Kasumi-1 (cell line): ENCODE measurements around the gene NAT10.
"Not testable (repeated sequence)": the region's sequence is repeated elsewhere in the genome, so short reads cannot be mapped to it uniquely, and the experiment has no call there.

ENCODE experiments used
- DNase-seq, 2 experiments: peaks; one replicate each; lab custom pipeline; 2025; lab: John Stamatoyannopoulos, UW

NAT10 gene

DNA sequence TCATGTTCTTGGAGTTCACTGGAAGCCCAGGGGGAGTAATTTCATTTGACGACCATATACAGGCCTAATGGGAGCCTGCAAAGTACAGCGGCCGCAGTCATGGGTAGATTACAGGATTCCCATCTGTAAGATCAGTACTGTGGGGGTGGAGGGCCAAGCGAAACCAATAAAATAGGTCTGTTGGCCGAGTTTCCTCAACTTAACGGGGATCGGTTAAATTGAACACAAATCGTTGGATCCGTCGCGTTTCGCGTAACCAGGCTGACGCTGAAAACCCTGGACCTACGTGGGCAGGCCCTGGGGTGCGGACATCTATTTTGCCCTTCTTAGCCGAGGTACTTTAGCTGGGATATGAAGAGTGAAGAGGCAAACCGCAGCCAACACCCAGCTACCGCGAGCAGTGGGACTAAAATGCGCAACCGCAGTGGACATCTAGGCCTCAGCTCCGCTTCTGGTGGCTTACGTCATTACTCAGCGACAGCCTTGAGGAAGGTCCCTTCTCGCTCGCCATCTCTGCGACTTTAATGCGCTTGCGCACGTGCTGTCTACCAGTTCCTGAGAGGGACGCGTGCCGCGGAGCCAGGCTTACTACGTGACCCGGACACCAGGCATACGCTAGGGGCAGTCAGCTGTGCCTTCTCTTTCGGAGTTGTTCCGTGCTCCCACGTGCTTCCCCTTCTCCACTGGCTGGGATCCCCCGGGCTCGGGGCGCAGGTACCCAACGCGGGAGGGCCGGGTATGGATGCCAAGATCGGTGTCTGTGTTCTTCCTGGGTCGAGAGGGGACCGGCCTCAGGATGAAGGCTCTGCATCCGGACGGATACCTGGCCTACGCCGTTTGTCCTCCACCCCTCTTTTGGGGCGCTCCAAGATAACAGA is at the start of gene NAT10:
Gene NAT10 (plus strand): TSS at position 551 of the 878 bp plus-strand sequence. CDS start 2,597 bp downstream, outside the sequence.
- DNase-seq = peak; percentile 97 to 98

DNA sequence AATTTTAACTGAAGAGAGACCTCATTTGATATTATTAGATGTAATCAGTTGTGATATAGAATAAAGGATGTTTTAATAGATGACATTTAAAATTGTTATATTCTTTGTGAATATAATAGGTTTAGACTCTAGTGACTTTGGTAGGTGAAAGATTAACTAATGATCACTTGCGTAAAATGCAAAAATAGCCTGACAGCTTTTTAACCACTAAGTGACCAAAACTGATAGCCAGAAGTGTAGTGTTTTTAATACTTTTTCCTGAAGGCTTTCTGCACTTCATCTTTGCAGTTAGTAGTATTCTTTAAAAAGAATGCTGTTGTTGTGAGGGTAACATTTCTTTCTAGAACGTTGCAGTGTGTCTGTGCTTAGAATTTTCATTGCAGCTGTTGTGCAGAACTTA is 48.8 kb upstream of the NAT10 start:
- no peak for DNase-seq

DNA sequence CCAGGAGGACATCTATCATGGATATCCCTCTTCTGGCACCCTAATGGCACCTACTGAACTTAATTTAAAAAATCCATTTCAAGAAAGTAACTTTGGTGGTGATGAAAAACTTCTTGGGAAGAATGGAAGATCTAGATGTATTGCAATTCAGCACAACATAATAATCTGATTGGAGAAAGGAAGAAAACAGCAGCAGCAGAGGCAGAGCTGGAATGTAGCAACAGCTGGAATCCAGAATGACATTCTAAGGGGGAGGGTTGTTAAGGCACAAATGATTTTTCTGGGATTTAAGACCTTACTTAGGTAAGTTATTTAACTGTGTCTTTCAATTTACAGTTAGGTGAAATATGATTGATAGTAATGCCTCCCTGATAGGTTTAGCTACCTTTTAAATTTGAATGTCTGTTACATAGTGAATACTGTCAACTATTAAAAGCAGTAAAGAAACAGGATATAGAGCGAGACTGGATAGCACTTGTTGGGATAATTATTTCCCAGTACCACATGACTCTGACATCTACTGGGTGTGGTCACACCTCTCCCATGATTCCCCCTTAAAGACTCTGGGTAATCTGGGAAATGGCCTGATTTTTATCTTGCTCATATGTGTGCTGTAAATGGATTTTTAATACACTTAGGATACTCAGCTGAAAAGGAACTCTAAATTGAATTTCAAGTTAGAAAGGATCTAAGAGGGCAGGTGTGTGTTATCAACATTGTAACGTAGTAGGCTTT is 42.2 kb upstream of the NAT10 start:
- DNase-seq = no peak

DNA sequence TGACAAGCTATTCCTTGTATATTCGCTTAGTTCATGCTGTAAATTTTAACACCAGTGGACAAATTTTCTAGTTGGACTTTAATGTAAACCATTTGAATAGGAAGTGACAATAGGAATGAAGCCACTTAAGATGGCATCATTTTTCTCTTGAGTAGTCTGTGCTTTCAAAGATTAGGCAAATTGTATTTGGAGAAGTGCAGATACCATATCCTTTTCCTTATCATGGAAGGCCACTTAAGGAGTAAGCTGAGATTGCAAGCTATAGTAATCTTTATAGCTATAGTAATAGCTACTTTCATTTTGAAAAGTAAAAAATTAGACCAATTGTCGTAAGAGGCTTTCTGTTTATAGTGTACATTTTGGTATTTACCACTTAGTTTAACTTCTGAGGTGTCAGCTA is 41.1 kb upstream of the NAT10 start:
- DNase-seq = no peak

DNA sequence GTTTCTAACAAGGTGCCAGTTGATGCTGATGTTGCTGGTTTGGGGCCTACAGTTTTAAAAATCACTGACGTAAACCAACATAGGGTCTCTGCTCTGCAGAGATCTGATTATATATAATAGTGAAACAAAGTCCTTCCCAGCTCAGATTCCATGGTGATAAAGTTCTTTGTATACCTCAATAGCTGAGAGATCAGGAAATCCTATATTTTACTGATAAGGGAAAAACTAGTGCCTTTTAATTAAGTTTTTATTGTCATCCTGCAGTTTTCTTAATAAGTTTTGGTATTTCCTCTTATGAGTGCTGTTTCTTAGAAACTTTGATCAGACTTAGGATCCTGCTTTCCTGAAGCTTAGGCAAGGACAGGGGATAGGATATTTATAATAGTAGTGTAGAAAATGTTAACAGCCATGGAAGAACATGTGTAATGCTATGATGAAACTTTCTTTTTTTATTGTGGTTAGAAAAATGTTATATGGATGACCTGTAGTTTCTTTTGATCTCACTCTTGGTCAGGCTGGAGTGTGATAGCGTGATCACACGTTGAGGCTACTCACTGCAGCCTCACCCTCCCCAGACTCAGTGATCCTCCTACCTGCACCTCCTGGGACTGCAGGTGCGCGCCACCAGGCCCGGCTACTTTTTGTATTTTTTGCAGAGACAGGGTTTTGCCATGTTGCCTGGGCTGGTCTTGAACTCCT is 39.8 kb upstream of the NAT10 start:
- DNase-seq = no peak

DNA sequence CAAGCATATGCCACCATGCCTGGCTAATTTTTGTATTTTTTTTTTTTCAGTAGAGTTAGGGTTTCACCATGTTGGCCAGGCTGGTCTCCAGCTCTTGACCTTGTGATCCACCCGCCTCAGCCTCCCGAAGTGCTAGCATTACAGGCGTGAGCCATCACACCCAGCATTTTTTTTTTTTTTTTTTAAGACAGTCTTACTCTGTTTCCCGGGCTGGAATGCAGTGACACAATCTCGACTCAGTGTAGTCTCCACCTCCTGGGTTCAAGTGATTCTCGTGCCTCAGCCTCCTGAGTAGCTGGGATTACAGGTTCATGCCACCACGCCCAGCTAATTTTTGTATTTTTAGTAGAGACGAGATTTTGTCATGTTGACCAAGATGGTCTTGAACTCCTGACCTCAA is 38.7 kb upstream of the NAT10 start:
- DNase-seq = not testable (repeated sequence)

DNA sequence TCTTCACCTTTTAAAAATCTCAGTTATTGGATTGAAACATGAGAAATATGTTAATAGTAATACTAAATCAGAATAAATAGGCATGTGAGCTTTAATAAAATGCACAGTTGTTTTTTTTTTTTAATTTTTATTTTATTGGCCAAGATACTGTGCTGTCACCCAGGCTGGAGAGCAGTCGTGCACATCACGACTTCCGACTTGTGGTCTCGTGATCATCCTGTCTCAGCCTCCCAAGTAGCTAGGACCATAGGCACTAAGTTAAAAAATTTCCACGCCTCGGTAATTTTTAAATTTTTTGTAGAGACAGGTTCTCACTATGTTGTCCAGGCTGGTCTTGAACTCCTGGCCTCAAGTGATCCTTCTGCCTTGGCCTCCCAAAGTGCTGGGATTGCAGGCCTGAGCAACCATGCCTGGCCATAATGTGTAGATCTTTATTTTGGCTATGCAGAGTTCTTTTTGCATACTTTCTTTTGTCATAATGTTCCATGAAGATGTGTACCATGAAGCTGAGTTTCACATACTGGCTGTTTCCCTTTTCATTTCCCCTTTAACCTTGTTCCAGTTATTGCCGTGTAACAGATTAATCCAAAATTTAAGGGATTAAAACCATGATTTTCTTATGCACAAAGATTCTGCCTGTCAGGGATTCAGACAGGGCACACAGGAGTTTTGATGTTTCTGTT is 37.9 kb upstream of the NAT10 start:
- DNase-seq = no peak

DNA sequence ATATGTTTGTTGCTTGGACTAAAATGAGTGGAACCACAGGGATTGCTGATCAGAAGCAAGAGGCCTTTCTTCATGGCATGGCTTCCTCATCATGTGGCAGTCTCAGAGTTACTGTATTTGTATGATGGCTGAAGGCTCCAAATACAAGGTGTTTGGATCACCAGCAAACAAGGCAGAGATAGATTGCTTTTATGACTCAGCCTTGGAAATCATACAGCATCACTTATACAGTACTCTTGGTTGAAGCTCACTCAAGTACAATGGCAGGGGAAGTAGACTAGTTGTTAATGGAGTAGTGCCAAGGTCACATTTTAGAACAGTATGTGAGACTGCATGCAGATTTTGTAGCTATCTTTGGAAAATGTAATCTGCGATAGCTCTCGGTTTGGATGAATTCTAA is 37.3 kb upstream of the NAT10 start:
- no peak for DNase-seq

DNA sequence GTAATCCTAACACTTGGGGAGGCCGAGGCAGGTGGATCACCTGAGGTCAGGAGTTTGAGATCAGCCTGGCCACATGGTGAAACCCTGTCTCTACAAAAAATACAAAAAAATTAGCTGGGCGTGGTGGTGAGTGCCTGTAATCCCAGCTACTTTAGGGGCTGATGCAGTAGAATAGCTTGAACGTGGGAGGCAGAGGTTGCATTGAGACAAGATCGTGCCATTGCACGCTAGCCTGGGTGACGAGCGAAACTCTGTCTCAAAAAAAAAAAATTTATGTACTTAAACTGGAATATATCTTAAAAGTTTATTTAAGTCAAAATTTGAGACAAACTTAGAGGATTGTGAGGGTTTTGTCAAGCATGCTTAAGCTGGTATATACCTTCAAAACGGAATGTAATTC is 34.1 kb upstream of the NAT10 start:
- not testable (repeated sequence) for DNase-seq

DNA sequence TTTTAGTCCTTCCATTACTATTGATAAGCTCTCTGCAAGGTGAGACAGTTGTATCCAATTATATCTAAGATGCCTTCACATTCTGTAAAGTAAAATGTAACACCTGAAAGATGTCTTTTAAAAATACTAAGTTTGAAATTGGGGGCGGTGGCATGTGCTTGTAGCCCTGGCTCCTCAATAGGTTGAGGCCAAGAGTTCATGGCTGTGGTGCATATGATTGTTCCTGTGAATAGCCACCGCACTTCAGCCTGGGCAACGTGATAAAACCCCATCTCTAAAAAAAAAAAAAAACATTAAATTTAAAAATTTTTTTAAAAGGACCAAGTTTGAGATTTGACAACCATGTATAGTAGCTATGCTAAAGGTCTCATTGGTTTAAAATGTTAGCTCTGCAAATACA is 33.4 kb upstream of the NAT10 start:
- DNase-seq = no peak

DNA sequence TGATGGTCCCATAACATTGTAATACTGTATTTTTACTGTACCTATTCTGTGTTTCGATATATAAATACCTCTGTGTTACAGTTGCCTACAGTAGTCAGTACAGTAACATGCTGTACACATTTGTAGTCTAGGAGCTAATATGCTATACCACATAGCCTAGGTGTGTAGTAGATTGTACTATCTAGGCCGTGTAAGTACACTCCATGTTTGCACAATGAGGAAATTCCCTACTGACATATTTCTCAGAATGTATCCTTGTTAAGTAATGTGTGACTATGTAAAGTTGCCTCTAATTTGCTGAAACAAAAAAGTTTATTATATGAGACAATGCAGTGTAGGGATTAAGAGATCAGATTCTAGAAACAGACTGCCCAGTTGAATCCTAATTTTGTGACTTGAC is 32.6 kb upstream of the NAT10 start:
- no peak for DNase-seq

DNA sequence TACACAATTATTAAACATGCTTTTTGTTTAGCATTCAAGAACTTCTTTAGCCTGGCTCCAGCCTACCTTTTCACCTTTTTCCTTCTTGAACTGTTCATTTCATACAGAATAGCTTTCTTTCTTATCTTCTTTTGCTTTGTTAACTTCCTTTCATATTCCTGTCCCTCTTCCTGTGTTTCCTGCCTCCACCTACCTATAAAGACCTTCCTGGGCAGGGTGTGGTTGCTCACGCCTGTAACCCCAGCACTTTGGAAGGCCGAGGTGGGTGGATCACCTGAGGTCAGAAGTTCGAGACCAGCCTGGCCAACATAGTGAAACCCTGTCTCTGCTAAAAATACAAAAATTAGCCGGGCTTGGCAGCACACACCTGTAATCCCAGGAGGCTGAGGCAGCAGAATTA is 31.0 kb upstream of the NAT10 start:
- no peak for DNase-seq

DNA sequence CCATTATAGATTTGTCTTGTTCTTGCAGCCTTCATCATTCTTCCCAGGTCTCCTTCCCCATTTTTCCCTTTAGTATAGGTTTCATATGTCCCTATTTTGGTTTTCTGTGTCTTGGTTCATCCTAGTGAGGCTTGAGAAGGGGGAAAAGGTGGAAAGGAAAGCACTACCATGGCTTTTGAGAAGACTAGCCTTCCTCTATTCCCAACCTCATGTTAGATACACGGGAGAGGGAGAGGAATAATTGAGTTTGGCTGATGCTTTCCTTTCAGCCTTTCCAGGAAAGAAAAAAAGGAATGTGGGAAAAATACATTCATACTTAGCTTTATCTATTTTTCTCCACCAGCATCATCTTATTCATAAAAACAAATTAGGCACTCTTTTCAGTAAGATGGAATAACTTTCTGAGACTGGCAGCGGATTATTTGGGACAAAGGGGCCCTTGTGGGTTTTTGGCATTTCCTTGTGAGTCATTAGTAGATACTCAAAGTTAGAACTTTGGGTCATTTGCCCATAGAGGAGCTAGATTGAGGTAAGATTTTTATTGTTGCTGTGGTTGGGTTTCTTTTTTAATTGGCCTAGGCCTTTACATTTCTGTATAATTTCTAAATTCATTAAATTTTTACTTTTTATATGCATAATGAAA is 30.1 kb upstream of the NAT10 start:
- no peak for DNase-seq

DNA sequence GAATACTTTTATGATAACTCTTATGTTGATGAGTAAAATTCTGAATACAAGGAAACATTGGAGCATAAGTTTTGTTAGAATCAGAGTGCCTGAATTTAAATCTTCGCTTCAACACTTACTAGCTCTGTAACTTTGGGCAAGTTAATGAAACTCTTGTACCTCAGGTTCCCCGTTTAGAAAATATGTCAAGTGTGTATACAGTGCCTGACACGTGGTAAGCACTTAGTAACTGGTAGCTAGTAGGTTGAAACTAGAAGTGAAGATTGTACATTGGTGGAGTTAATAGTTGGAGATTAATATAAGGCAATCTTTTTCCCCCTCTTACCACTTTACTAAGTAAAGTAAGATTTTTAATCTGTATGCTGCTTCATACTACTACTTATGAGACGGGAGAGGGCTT is 24.8 kb upstream of the NAT10 start:
- no peak for DNase-seq

DNA sequence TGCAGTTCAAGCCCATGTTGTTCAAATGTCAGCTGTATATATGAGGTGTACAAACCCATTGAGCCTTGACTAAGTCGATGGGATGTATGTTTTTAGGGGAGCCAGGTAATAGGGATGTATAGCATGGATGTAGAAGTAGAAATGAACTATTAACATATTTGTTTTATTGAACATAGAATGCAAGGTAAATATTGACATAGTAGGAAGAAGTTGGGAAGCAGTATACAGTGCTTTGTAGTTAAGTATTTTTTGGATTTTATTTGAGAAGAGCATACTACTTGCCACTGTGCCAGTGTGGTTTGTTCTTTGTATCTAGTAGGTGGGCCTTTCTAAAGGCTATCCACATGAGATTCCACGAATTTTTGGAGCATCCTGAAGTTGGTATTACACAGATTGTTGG is 20.8 kb upstream of the NAT10 start:
- DNase-seq = no peak

DNA sequence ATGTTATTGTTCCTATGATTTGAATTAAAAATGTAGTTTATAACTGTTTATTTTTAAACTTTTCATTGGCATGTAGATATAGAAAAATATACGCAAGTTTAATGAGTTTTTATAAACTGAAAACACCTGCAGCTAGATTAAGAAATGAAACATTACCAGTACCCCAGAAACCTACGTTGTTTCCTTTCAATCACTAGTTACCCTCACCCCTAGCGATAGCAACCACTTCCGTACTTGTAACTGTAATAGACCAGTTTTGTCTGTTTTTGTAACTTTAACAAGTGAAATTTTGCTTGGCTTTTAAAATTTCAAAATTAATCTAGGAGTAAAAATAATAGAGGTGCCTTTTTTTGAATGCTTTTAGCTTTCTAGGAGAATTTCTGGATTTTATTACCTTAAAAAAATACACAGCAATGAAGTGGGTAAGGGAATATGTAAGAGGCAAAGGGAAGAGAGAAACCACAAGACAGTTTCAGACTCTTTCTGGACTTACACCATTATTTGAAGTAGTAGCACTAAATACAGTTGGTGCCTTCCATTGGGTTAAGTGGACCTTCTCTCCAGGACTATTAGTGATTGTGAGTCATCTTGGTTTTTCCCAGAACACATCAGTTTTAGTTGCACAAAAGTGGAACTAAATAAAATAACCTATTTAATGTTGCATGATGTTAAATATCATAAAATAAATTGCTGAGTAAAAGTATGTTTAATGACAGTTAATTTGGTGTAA is 18.7 kb upstream of the NAT10 start:
- peak; percentile 51 to 58 for DNase-seq

DNA sequence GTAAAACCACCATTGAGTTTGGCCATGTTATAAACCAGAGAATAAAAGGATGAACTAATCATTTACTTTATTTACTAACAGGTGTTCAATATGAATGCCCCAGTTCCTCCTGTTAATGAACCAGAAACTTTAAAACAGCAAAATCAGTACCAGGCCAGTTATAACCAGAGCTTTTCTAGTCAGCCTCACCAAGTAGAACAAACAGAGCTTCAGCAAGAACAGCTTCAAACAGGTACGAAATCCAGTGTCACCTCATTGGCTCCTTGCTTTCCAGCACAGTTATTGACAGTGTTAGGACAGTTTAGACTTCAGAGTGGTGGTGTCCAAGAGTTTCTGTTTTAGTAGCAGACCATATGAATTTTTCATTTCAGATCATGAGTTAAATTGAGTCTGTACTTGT is 13.6 kb upstream of the NAT10 start:
- no peak for DNase-seq

DNA sequence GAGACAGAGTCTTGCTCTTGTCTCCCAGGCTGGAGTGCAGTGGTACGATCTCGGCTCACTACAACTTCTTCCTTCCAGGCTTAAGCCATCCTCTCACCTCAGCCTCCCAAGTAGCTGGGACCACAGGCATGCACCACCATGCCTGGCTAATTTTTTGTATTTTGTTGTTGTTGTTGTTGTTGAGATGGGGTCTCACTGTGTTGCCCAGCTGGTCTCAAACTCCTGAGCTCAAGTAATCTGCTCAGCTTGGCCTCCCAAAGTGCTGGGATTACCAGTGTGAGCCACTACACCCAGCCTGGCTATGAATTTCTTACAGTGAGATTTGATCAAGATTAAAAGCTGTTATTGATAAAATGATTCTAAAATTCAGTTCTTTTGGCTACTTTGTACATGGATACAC is 10.5 kb upstream of the NAT10 start:
- DNase-seq = not testable (repeated sequence)

DNA sequence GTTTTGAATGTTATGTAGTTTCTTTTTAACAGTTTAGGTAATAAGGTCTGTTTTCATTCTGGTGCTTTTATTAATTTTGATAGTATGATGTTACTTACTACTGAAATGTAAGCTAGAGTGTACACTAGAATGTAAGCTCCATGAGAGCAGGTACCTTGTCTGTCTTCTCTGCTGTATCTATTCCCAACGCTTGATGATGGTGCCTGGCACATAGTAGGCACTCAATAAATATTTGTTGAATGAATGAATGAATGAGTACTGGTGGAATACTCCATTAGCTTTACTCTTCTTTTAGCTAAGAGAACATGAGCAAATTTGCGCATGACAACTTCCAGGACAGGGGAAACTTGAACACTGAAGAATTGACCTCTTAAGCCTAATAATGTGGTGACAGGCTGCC is 6.6 kb upstream of the NAT10 start:
- DNase-seq = no peak

DNA sequence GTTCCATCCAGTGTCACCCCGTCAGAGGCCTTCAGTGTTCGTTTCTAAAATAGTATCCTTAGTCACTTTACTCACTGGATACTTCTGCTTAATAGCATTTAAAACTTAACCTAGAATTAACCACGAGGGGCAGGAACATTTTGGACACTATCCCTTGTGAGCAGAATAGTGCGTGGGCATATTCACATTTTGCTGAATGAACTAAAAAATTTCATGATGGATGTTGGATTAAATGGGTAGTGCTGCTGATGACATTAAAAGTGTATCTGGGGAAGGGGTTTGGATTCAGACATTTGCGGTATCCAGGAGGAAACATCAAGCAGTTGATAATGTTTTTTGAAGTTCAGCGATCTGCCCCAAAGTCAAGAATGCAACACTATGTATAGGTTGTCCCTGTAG is 750 bp upstream of the NAT10 start:
- no peak for DNase-seq

DNA sequence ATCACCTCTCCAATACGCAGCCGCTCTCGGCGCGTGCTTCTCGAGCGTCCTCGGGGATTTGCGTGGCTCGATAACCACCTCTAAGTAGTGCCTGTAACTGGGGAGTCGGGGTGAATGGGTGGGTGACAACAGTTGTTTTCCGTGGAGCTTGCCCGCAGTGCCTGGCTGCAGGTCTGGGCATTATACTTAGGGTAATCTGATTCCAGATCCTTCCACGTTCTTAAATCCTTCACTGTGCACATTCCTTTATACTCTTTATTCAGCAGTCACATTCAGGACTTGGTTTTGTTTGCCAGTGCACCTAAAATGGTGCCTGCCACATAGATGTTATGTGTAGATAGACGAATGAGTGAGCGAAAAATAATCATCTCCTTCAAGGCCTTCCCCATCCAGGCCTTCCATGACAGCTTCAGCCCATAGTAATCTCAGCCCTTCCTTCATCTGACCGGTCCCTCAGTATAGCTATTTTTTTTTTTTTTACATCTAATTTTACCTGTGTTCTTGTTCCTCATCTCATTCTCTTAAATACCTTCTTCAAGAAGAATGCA is 602 bp downstream of the NAT10 start:
- peak in 1 of 2 experiments; percentile 34 for DNase-seq
